PC-3 (cell line): ENCODE results near the gene ROMO1. TPM values are rescaled to one million over a fixed set of nuclear protein-coding genes. Genes with fewer than 3 reads are reported as not detected.
A peak's percentile ranks its signal among the peaks of the same experiment; 100 is the strongest.
"Not testable (repeated sequence)": the region's sequence is repeated elsewhere in the genome, so short reads cannot be mapped to it uniquely, and the experiment has no call there.

Experiments used
- ATAC-seq: fragments of 200-7000 bp; cut with Tn5 transposase; 2 replicates; pipeline ENCODE4 v1.9.1; 2020; ENCODE audit warnings: mild to moderate bottlenecking, moderate library complexity
- BruUV-seq: library from RNA; stranded (reverse); fragments of 400-500 nt; replicated peaks from 2 replicates; lab custom pipeline; 2021; lab: Mats Ljungman, UMichigan
- CTCF ChIA-PET: fragments of 300-600 bp; sonication (Branson Sonifier 250); formaldehyde crosslinking; loops from one replicate; lab custom pipeline; 2022; ENCODE audit warnings: antibody characterized with exemption; lab: Charles Lee
- POLR2A ChIA-PET: fragments of 300-600 bp; sonication (Branson Sonifier 250); formaldehyde crosslinking; loops from one replicate; lab custom pipeline; 2022; ENCODE audit warnings: antibody characterized with exemption; ENCODE audit not compliant: unreplicated experiment; lab: Charles Lee
- DNase-seq: peaks from one replicate; pipeline ENCODE4 v3.0.0-alpha.2; 2015
- H2AFZ ChIP-seq: fragments of 300-600 bp; sonication (generic); 2 replicates; pipeline ENCODE4 v1.6.0; 2016; ENCODE audit warnings: antibody characterized with exemption, low read length
- H3F3A ChIP-seq: fragments of 300-600 bp; sonication (generic); one replicate; pipeline ENCODE4 v1.6.0; 2017; ENCODE audit warnings: antibody characterized with exemption, low read length, control low read depth, mild to moderate bottlenecking; ENCODE audit not compliant: unreplicated experiment
- H3K27ac ChIP-seq: fragments of 300-600 bp; sonication (generic); 2 replicates; pipeline ENCODE4 v1.5.1; 2016; ENCODE audit warnings: mild to moderate bottlenecking, low read length
- H3K27me3 ChIP-seq: fragments of 300-600 bp; sonication (generic); 2 replicates; pipeline ENCODE4 v1.6.1; 2016; ENCODE audit warnings: low read length, mixed read lengths
- H3K36me3 ChIP-seq: fragments of 300-600 bp; sonication (generic); 2 replicates; pipeline ENCODE4 v1.6.1; 2016; ENCODE audit warnings: low read depth, mixed run types, low read length, mixed read lengths
- H3K4me1 ChIP-seq: fragments of 300-600 bp; sonication (generic); 2 replicates; pipeline ENCODE4 v1.5.1; 2016; ENCODE audit warnings: low read length; ENCODE audit not compliant: insufficient read depth
- H3K4me2 ChIP-seq: fragments of 300-600 bp; sonication (generic); 2 replicates; pipeline ENCODE4 v1.6.0; 2016; ENCODE audit warnings: low read length
- H3K4me3 ChIP-seq: fragments of 300-600 bp; sonication (generic); 2 replicates; pipeline ENCODE4 v1.5.1; 2016; ENCODE audit warnings: mild to moderate bottlenecking, low read length, mixed read lengths
- H3K79me2 ChIP-seq: fragments of 300-600 bp; sonication (generic); 2 replicates; pipeline ENCODE4 v1.6.1; 2017; ENCODE audit warnings: low read length, mixed read lengths
- H3K9ac ChIP-seq: fragments of 300-600 bp; sonication (generic); 2 replicates; pipeline ENCODE4 v1.6.0; 2016; ENCODE audit warnings: mild to moderate bottlenecking, low read length
- H3K9me2 ChIP-seq: fragments of 300-600 bp; sonication (generic); replicated peaks from 2 replicates; pipeline ENCODE4 v1.6.1; 2016; ENCODE audit warnings: mixed run types, low read length, mixed read lengths
- H3K9me3 ChIP-seq: fragments of 300-600 bp; sonication (generic); 2 replicates; pipeline ENCODE4 v1.6.1; 2016; ENCODE audit warnings: low read length, mixed read lengths
- H4K20me1 ChIP-seq: fragments of 300-600 bp; sonication (generic); 2 replicates; pipeline ENCODE4 v1.6.1; 2016; ENCODE audit warnings: low read length, mixed read lengths
- EZH2 ChIP-seq: fragments of 300-600 bp; sonication (generic); IDR thresholded peaks from one replicate; pipeline ENCODE4 v1.6.1; 2017; ENCODE audit warnings: antibody characterized with exemption, mild to moderate bottlenecking, low read length; ENCODE audit not compliant: unreplicated experiment
- EZH2phosphoT487 ChIP-seq: fragments of 300-600 bp; sonication (generic); IDR thresholded peaks from 2 replicates; pipeline ENCODE4 v1.6.1; 2018; ENCODE audit warnings: mild to moderate bottlenecking, antibody characterized with exemption, low read length, borderline replicate concordance
- intact Hi-C: fragments of 100-400 bp; cut with micrococcal nuclease; formaldehyde crosslinking; loops from 2 replicates; pipeline ENCODE4 v1.9.0; 2023
- total RNA-seq: library from RNA; depleted of rRNA; stranded (reverse); fragments of >200 nt; gene quantifications from 2 replicates; pipeline ENCODE4 v1.2.3, GENCODE V29; 2014
- TF ChIP-seq, protein P1 (sequence below): fragments of 300-600 bp; sonication (generic); conservative IDR thresholded peaks from 2 replicates; pipeline ENCODE4 v1.5.1; 2017; ENCODE audit warnings: antibody characterized with exemption, low read depth, mild to moderate bottlenecking, low read length

The ROMO1 gene
- total RNA-seq, 1 experiment from 2014 or later: 530 TPM

DNA sequence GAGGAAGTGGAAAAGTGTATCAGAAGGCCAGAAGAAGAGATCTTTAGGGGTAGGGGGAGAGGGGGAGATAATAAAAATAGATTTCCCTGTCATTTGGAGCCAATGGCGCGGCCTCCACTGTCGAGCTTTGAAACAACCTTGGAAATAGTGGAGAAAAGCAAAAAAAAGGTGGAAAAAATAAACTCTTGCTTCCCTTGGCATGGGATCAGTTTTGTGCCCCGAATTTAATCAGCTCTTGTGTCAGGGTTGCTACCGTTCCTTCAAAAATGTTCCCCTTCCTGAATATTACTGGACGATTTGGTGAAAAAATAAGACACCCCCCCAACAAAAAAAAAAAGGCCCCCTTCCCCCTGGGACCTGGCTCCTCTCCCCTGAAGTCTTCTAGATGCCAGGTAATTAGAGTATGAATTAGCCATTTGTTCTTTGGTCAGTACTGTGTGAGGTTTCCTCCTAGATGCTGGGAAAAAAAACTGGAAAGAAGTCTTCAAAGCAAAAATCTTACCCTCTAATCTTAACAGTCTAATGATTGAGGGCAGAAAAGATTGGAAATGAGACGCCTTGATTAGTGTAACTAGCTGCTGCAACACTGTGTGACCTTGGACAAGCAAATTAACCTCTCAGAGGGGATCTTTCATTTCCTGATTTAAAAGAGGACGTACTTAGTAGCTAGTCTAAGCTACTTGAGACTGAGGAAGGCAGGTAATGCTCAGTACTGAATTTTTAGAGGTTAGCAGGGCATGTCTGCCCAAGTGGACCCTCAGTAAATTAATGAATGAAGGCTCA lies 43.7 kb downstream of the ROMO1 start:
- no peak for TF ChIP-seq EZH2phosphoT487
- TF ChIP-seq EZH2: no peak
- TF ChIP-seq, protein P1, sequence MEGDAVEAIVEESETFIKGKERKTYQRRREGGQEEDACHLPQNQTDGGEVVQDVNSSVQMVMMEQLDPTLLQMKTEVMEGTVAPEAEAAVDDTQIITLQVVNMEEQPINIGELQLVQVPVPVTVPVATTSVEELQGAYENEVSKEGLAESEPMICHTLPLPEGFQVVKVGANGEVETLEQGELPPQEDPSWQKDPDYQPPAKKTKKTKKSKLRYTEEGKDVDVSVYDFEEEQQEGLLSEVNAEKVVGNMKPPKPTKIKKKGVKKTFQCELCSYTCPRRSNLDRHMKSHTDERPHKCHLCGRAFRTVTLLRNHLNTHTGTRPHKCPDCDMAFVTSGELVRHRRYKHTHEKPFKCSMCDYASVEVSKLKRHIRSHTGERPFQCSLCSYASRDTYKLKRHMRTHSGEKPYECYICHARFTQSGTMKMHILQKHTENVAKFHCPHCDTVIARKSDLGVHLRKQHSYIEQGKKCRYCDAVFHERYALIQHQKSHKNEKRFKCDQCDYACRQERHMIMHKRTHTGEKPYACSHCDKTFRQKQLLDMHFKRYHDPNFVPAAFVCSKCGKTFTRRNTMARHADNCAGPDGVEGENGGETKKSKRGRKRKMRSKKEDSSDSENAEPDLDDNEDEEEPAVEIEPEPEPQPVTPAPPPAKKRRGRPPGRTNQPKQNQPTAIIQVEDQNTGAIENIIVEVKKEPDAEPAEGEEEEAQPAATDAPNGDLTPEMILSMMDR: 0 out of 2 replicates have a peak, but pooled peaks have one; percentile 3
- H3K79me2 ChIP-seq: peaks cover 52% of the 10 kb centered on the region
- H4K20me1 ChIP-seq: peaks cover 34% of the 10 kb centered on the region
- no peaks in the 10 kb centered on the region for H3K27me3 ChIP-seq
- no peaks in the 10 kb centered on the region for H3F3A ChIP-seq
- no peak for DNase-seq
- peak overlapping the region; percentile 95 for H3K4me2 ChIP-seq
- H3K27ac ChIP-seq: peak overlapping the region; percentile 83
- peak overlapping the region; percentile 99 for H3K9ac ChIP-seq
- peak overlapping the region; percentile 62 for H2AFZ ChIP-seq
- intact Hi-C loops: loop anchor here (1.0 to 2.0 kb wide), 2 partner anchors 26 to 141 kb away; no protein-coding TSS in a partner anchor
- H3K36me3 ChIP-seq: peaks cover 34% of the 10 kb centered on the region
- ChIA-PET CTCF (interaction anchor here (1.3 kb wide), 1 partner anchor 141 kb away, joined by 10 read pairs; no protein-coding TSS in a partner anchor), POLR2A (interaction anchor here (0.5 to 2.2 kb wide), 16 partner anchors 11 to 483 kb away, joined by 3 to 61 read pairs (median 5); partner anchors contain the start of genes PHF20, ROMO1 and SCAND1)
- BruUV-seq: TSS peak; percentile 95
- peak overlapping the region; percentile 82 for H3K4me3 ChIP-seq
- no peaks in the 10 kb centered on the region for H3K9me2 ChIP-seq
- no peak for ATAC-seq
- peaks cover 32% of the 10 kb centered on the region for H3K4me1 ChIP-seq
- no peaks in the 10 kb centered on the region for H3K9me3 ChIP-seq

DNA sequence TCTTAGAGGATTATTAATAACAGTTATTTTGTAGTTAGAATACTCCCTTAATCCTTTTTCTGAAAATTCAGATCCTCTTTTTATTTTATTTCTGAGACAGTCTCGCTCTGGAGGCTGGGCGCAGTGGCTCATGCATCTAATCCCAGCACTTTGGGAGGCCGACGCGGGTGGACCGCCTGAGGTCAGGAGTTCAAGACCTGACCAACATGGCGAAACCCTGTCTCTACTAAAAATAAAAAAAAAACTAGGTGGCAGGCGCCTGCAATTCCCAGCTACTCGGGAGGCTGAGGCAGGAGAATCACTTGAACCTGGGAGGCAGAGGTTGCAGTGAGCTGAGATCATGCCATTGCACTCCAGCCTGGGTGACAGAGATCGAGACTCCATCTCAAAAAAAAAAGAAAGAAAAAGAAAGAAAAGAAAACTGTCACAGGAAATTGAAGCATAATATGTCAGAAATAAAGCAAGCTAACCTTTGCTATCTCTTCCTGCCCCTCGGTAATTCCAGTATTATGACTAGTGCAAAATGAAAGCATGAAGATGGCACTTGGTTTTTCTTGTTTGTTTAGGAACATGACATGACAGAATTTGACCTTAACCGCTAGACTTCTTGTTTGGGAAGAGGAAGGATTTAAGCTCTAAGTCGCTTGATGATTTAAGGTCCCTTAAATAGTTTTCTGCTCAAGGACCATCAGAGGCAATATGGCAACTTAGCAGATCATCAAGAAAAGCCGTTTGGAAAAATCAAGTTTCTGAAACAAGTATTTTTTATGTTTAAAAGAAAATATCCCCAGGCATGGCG lies 44.7 kb downstream of the ROMO1 start:
- Histone ChIP-seq H3F3A (no peaks in the 10 kb centered on the region), H3K36me3 (peaks cover 24% of the 10 kb centered on the region), H2AFZ (no peak overlapping the region), H3K4me2 (peak overlapping the region; percentile 95), H3K27me3 (no peaks in the 10 kb centered on the region), H3K27ac (no peak overlapping the region), H3K9me3 (no peaks in the 10 kb centered on the region), H3K9me2 (no peaks in the 10 kb centered on the region), H3K4me3 (no peak overlapping the region), H3K9ac (peak overlapping the region; percentile 99; the same call in 1 of the 2 replicates), H3K4me1 (peaks cover 22% of the 10 kb centered on the region), H3K79me2 (peaks cover 42% of the 10 kb centered on the region), H4K20me1 (peaks cover 24% of the 10 kb centered on the region)
- DNase-seq (no peak), ATAC-seq (no peak)
- ChIA-PET POLR2A (interaction anchor here (0.6 to 2.2 kb wide), 5 partner anchors 25 to 140 kb away, joined by 3 to 61 read pairs (median 5); no protein-coding TSS in a partner anchor), CTCF (no interaction called here)
- no TSS peak for BruUV-seq
- TF ChIP-seq EZH2: no peak
- TF ChIP-seq, protein P1: no peak
- TF ChIP-seq EZH2phosphoT487: no peak
- intact Hi-C loops: loop anchor here (2.0 kb wide), 1 partner anchor 25 kb away; no protein-coding TSS in a partner anchor

GRCh38 chr20:35744492-35744841 lies 45.3 kb downstream of the ROMO1 start:
- H3K27ac ChIP-seq, H3K4me3 ChIP-seq, H3K9me3 ChIP-seq, H2AFZ ChIP-seq, ATAC-seq, H3K9ac ChIP-seq, CTCF ChIA-PET, H3K4me2 ChIP-seq, DNase-seq, H3K9me2 ChIP-seq, BruUV-seq, H3K27me3 ChIP-seq, intact Hi-C loops, H3F3A ChIP-seq: not testable (repeated sequence)
- POLR2A ChIA-PET: interaction anchor here (0.6 kb wide), 2 partner anchors 25 to 140 kb away, joined by 4 to 7 read pairs; no protein-coding TSS in a partner anchor
- Histone ChIP-seq H3K4me1 (peaks cover 18% of the 10 kb centered on the region), H3K36me3 (peaks cover 19% of the 10 kb centered on the region), H3K79me2 (peaks cover 37% of the 10 kb centered on the region), H4K20me1 (peaks cover 19% of the 10 kb centered on the region)
